SHP77 treated with DMSO at 0.1 percent for 48 hours (cell line): ENCODE results near the gene BPIFB4.
"Not testable (repeated sequence)": the region's sequence is repeated elsewhere in the genome, so short reads cannot be mapped to it uniquely, and the experiment has no call there.

Experiments used
- DNase-seq: peaks from one replicate; lab custom pipeline; 2025; lab: John Stamatoyannopoulos, UW

Gene BPIFB4

GRCh38 chr20:33119725-33120720 is 40.6 kb downstream of the BPIFB4 start:
- no peak for DNase-seq

GRCh38 chr20:33120934-33121333 is 41.5 kb downstream of the BPIFB4 start:
- DNase-seq = no peak

- not testable (repeated sequence) for DNase-seq
Measured at GRCh38 chr20:33122297-33122696, 42.9 kb downstream of the BPIFB4 start.

GRCh38 chr20:33124261-33124660 is 44.8 kb downstream of the BPIFB4 start:
- no peak for DNase-seq

GRCh38 chr20:33124994-33125393 is 45.6 kb downstream of the BPIFB4 start:
- DNase-seq = no peak

GRCh38 chr20:33125983-33126382 is 46.5 kb downstream of the BPIFB4 start:
- DNase-seq = no peak

- DNase-seq = no peak
Measured at GRCh38 chr20:33127422-33128097, 48.1 kb downstream of the BPIFB4 start.

GRCh38 chr20:33130568-33131061 is 51.2 kb downstream of the BPIFB4 start:
- no peak for DNase-seq

GRCh38 chr20:33131949-33132473 is 52.6 kb downstream of the BPIFB4 start:
- DNase-seq = no peak

- no peak for DNase-seq
Measured at GRCh38 chr20:33132513-33133372, 53.3 kb downstream of the BPIFB4 start.

- DNase-seq = no peak
Measured at GRCh38 chr20:33133373-33133941, 54.0 kb downstream of the BPIFB4 start.

- DNase-seq = no peak
Measured at GRCh38 chr20:33137195-33137594, 57.8 kb downstream of the BPIFB4 start.

- no peak for DNase-seq
Measured at GRCh38 chr20:33139467-33139866, 60.0 kb downstream of the BPIFB4 start.

- DNase-seq = no peak
Measured at GRCh38 chr20:33145521-33145920, 66.1 kb downstream of the BPIFB4 start.

GRCh38 chr20:33147299-33147698 is 67.9 kb downstream of the BPIFB4 start:
- DNase-seq = no peak

- no peak for DNase-seq
Measured at GRCh38 chr20:33148040-33148439, 68.6 kb downstream of the BPIFB4 start.

- no peak for DNase-seq
Measured at GRCh38 chr20:33154252-33154651, 74.8 kb downstream of the BPIFB4 start.

GRCh38 chr20:33158637-33159385 is 79.4 kb downstream of the BPIFB4 start:
- no peak for DNase-seq

- DNase-seq = no peak
Measured at GRCh38 chr20:33159713-33160112, 80.3 kb downstream of the BPIFB4 start.

GRCh38 chr20:33160681-33161080 is 81.2 kb downstream of the BPIFB4 start:
- DNase-seq = no peak
